HL-60/S4 treated with retinoic acid at 250 ng/mL for 4 days and 3 days (cell line): ENCODE measurements around the gene SCUBE2.
"Not testable (repeated sequence)": the region's sequence is repeated elsewhere in the genome, so short reads cannot be mapped to it uniquely, and the experiment has no call there.

ENCODE experiments used
- in situ Hi-C: fragments of 300-500 bp; cut with MboI; formaldehyde crosslinking; loops from 2 replicates; pipeline ENCODE4 v1.7.0; 2022; ENCODE audit warnings: low sequenced_read_pairs

SCUBE2 gene

DNA sequence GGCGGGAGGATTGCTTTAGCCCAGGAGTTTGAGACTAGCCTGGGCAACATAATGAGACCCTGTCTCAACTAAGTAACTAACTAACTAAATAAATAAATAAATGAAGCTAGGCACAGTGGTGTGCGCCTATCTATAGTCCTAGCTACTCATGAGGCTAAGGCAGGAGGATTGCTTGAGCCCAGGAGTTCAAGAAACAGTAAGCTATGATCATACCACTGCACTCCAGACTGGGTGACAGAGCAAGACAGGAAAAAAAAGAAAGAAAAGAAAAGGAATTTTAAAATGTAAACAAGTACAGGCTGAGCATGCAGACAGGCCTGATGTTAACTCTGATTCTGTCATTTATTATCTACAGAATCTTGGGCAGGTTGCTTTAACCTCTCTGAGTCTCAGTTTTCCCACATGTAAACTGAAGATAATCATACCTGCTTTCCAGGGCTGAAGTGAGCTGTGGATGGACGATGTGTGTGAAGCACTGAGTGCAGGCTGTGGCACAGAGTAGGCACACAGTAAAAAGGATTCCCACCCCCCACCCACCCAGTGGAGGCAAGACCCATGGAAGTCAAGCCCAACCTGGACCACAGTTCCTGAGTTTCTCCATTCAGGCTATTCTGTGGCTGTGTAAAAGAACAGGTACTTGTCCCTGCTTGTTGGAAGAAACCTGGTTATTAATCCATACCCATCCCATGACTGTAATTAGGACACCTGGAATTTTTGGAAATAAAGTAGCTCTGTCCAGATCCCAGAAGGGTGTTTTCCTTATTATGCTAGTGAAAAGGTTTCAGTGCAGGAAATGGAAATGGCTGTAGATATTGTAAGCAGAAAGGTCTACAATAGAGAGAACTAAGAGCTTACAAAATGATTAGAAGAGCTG lies 18.7 kb upstream of the SCUBE2 start:
- in situ Hi-C loops = no loop called here

DNA sequence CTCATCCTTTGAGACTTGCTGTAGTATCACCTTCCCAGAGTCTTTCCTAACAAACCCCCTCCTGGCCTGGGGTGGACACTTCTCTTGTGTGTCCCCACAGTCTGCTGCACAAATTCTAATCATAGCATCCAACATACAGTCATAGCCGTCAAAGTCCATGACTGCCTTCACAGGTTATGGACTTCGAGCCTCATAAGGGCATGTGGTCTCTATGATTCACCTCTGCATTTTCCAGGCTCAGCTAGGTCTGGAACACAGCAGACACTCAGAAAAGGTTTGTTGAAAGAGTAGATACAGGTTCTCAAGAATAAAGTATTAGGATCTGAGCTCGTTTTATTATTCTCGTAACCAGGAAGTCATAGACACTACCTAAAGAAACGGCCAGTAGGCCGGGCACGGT lies 13.2 kb upstream of the SCUBE2 start:
- in situ Hi-C loops = no loop called here

DNA sequence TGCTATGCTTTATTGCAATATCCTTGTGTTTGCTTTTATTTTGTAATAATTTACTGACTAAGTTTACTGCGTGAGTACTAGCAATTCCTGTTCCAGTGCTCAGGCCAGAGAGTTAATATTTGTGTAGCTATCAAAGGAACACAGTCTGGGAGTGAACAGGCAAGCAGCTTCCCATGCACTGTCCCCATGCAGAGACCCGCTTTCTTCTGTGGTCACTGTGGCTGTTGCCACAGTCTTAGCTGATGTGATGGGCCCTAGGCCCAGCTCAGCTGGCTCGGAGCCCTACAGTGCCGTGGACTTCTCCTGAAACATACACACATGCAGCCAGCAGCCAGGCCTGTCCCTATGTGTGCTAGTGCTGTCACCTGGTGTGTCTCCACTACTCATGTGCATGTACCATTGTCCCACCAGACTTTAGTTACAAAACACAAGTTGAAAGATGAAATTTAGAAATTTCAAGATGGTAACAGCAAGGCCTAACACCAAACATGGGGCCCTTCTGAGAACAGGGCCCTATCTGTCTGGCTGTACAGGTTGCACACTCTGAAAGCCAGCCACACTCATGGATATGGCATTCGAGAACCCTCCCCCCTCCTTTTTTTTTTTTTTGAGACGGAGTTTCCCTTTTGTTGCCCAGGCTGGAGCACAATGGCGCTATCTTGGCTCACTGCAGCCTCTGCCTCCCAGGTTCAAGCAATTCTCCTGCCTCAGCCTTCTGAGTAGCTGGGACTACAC lies 12.3 kb upstream of the SCUBE2 start:
- in situ Hi-C loops = no loop called here

DNA sequence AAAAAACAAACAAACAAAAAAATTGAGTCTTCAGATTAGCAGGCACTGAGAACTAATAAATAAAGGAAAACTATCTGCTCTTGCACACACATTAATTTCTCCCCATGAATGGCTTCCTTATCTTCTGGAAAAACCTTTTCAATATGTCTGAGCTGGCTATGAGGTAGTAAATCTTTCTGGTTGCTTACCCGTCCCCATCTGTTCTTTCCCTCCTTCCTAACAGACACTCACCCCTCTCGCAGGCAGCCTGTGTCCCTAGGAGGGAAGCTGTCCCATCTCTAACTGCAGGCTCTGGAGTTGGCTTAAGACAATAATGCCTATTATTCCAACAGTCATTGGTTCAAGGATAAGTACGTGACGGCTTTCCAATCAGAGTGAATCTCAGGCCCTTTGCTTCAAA lies 8.2 kb upstream of the SCUBE2 start:
- in situ Hi-C loops = no loop called here

GRCh38 chr11:9098455-9098854 lies 7.1 kb upstream of the SCUBE2 start:
- in situ Hi-C loops = not testable (repeated sequence)

DNA sequence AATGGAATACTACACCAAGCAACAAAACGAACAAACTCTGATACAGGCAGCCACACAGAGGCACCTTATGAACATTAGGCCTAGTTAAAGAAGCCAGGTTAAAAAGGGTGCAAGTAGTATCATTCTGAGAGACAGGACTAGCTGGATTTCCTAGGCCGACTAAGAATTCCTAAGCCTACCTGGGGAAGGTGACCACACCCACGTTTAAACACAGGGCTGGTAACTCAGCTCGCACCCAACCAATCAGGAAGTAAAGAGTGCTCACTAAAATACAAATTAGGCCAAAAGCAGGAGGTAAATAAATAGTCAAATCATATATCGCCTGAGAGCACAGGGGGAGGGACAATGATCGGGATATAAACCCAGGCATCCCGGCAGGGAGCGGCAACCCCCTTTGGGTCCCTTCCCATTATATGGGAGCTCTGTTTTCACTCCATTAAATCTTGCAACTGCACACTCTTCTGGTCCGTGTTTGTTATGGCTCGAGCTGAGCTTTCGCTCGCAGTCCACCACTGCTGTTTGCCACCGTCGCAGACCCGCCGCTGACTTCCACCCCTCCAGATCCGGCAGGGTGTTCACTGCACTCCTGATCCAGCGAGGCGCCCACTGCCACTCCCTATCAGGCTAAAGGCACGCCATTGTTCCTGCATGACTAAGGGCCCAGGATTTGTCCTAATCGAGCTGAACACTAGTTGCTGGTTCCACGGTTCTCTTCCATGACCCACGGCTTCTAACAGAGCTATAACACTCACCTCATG lies 6.0 kb upstream of the SCUBE2 start:
- in situ Hi-C loops = not testable (repeated sequence)

DNA sequence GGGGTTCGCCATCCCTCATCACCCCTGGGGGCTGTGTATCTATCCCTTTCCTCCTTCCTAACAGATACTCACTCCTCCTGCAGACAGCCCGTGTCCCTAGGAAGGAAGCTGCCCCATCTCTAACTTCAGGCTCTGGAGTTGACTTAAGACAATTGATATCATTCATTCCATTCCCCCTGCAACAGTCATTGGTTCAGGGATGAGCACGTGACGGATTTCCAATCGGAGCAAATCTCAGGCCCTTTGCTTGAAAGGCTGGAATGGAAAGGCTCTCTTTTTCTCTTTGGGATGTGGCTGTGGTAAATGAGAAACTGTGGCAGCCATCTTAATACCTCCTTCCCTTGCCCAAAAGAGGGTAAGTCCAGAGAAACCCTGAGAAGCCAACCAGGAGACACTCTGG lies 5.0 kb upstream of the SCUBE2 start:
- in situ Hi-C loops = no loop called here

- in situ Hi-C loops = no loop called here
These were observed 4.0 kb upstream of the SCUBE2 start for GRCh38 chr11:9095421-9095820.

GRCh38 chr11:9094420-9094819 lies 3.0 kb upstream of the SCUBE2 start:
- in situ Hi-C loops = no loop called here

- in situ Hi-C loops = no loop called here
These were observed 1.7 kb upstream of the SCUBE2 start for GRCh38 chr11:9092853-9093778.

GRCh38 chr11:9092072-9092471 lies 673 bp upstream of the SCUBE2 start:
- in situ Hi-C loops = no loop called here

- in situ Hi-C loops = no loop called here
These were observed 833 bp downstream of the SCUBE2 start for GRCh38 chr11:9090488-9091043.

DNA sequence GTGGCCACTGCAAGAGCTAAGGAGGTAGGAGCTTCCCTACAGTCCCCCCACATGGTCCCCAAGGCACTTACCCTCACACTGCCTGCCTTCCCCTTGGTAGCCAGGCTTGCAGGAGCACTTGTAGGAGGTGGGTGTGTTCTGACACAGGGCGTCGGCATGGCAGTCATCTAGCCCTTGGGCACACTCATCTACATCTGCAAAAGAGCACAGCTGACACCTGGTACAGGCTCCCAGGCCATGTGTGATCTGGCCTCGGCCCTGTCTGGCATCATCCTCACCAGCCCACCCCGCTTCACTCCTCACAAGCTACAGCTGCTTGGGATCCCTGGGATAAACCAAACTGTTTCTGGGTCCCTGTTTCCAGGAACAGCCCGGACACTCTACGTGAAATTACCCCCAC lies 1.8 kb downstream of the SCUBE2 start:
- in situ Hi-C loops = no loop called here

GRCh38 chr11:9089061-9089460 lies 2.3 kb downstream of the SCUBE2 start:
- in situ Hi-C loops = no loop called here

GRCh38 chr11:9082575-9082974 lies 8.8 kb downstream of the SCUBE2 start:
- in situ Hi-C loops = no loop called here

DNA sequence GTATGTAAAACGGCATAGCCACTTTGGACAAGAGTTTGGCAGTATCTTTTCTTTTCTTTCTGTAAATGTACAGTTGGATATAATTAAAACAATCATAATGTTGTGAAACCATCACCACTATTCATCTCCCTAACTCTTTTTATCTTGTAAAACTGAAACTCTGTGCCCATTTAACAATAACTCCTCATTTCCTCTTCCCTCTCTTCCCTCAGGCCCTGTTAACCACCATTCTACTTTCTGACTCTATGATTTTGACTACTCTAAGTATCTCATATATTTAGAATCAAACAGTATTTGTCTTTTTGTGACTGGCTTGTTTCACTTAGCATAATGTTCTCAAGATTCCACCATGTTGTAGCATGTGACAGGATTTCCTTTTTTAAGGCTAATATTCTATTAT lies 10.2 kb downstream of the SCUBE2 start:
- in situ Hi-C loops = no loop called here

DNA sequence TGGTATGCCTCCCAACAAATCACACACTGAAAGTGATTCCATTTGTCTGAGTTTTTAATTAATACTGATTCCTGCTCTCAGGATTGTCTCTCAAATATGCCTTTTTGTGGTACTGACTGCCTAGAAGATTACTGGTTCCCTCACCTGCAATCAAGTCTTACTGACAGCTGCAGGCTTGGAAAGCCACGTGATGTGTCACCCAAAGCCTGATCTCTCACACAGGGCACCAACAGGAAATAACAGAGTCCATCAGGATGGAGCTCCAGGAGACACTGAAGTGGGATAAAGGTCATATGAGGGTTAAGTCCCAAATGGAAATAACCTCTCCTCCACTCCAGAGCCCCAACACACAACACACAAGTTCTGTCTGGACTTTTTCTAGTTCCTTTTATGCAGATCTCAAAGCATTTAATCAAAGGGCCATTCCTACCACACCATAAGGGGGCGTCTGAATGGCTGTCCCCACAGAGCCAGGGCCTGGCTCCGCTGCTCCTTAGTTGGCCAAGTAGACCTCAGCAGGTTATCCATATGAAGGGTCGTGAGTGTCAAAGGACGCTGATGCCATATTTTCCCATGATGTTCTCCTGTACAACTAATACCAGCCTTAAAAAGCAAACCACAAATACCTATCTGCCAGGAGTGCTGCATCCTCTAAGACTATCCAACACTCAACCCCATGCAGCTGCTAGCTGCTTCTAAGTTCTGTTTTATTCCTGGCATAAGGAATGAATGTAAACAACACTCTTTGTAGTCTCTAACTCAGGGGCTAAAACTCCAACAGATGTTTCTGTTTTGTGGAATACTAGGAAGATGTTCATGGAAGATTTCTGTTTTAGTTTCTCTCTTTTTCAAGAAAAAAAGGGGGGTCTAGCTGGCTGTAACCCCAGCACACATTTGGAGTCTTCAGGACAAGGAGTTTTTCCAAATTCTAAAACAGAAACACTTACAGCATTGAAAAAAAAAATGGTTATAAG lies 13.0 kb downstream of the SCUBE2 start:
- in situ Hi-C loops = no loop called here

DNA sequence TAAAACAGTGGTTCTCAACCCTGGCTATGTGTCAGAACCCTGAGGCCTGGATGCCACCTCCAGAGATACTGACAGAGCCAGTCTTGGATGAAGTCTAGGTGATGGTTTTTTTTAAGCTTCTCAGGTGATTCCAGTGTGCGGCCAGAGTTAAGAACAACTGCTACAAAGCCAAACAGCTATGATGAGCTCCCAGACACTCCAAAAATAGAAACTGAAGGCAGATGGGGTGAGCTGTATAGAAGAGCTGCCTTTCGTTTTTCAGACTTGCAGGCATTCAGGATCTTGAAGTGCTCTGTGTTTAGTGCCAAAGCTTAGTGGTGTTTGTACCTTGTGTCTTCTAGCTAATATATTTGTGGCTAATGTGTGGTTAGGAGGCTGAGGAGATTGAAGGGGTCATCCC lies 14.2 kb downstream of the SCUBE2 start:
- in situ Hi-C loops = no loop called here

DNA sequence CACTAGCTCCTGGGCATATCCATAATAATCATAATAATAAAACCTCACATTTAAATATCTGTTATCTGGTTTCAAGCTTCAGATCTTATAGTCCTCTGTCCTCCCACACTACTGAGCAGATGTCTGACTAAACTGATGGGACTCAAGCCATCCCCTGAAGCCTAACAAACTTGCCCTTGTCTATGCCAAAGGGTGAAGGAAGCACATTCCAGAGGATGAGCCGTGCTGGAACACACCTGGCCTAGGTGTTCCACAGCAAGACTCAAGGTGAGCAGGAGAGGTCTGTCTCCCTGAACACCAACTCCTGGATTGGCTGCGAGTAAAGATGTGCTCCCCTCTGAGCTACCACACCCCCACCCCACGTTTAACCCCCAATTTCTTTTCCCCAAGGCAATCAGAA lies 14.7 kb downstream of the SCUBE2 start:
- in situ Hi-C loops = no loop called here
